ENCODE data around the gene GJB2.

DNA sequence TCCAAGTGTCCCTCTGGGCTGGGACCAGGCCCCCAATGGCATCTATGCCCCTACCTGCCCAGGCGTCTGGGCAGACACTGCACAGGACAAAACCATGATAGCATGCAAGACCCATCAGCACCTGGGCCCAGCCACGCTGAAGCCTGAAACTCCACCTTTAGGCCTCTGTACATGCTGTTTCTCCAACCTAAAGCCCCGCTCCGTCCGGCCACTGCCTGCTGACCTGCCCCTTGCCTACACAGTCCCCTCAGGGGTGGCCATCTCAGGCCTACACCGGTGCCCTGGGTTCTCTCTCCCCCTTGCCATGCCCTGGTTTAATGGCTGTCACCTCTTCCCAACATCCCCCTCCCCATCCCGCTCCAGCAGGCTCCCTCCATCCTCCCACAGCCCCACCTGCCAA, 47.2 kb downstream of the GJB2 start:
- TF ChIP-seq, protein P1, sequence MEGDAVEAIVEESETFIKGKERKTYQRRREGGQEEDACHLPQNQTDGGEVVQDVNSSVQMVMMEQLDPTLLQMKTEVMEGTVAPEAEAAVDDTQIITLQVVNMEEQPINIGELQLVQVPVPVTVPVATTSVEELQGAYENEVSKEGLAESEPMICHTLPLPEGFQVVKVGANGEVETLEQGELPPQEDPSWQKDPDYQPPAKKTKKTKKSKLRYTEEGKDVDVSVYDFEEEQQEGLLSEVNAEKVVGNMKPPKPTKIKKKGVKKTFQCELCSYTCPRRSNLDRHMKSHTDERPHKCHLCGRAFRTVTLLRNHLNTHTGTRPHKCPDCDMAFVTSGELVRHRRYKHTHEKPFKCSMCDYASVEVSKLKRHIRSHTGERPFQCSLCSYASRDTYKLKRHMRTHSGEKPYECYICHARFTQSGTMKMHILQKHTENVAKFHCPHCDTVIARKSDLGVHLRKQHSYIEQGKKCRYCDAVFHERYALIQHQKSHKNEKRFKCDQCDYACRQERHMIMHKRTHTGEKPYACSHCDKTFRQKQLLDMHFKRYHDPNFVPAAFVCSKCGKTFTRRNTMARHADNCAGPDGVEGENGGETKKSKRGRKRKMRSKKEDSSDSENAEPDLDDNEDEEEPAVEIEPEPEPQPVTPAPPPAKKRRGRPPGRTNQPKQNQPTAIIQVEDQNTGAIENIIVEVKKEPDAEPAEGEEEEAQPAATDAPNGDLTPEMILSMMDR (IDR thresholded peaks at IDR 0.05): no peak
- TF ChIP-seq POLR2AphosphoS5 (IDR thresholded peaks at IDR 0.05) (no peak), POLR2A (IDR thresholded peaks at IDR 0.05) (no peak)

All from prostate gland (tissue), 2 donors.